SJCRH30 (cell line): ENCODE measurements around the gene FOLR3. TPM values are rescaled to one million over a fixed set of nuclear protein-coding genes. Genes with fewer than 3 reads are reported as not detected.
"Not testable (repeated sequence)": the region's sequence is repeated elsewhere in the genome, so short reads cannot be mapped to it uniquely, and the experiment has no call there.

Experiments
- DNase-seq, 2 experiments: peaks; one replicate each; pipeline ENCODE4 v3.0.0-alpha.2; 2015 to 2020
- H3K27ac ChIP-seq: fragments of 250-450 bp; sonication (Bioruptor Pico); 2 replicates; pipeline ENCODE4 v1.5.1; 2020; ENCODE audit warnings: mild to moderate bottlenecking, moderate library complexity
- H3K27me3 ChIP-seq: fragments of 250-450 bp; sonication (Bioruptor Pico); 2 replicates; pipeline ENCODE4 v1.5.1; 2020; ENCODE audit warnings: mild to moderate bottlenecking, moderate library complexity
- H3K36me3 ChIP-seq: fragments of 250-450 bp; sonication (Bioruptor Pico); 2 replicates; pipeline ENCODE4 v1.5.1; 2020; ENCODE audit warnings: mild to moderate bottlenecking, moderate library complexity
- H3K4me1 ChIP-seq: fragments of 250-450 bp; sonication (Bioruptor Pico); 2 replicates; pipeline ENCODE4 v1.5.1; 2020; ENCODE audit warnings: mild to moderate bottlenecking, moderate library complexity
- H3K4me3 ChIP-seq: fragments of 250-450 bp; sonication (Bioruptor Pico); 2 replicates; pipeline ENCODE4 v1.5.1; 2020; ENCODE audit warnings: mild to moderate bottlenecking, moderate library complexity
- H3K9me3 ChIP-seq: fragments of 250-450 bp; sonication (Bioruptor Pico); replicated peaks from 2 replicates; pipeline ENCODE4 v1.5.1; 2020; ENCODE audit warnings: mild to moderate bottlenecking, moderate library complexity
- total RNA-seq: library from RNA; depleted of rRNA; stranded (reverse); fragments of >200 nt; shearing (Covaris generic); gene quantifications from 2 replicates; pipeline ENCODE4 v1.2.3, GENCODE V29; 2014; rRNA removed

Gene FOLR3
- total RNA-seq, result not detected in 2 replicates

- not testable (repeated sequence) for H3K27ac ChIP-seq, H3K4me1 ChIP-seq, H3K9me3 ChIP-seq, H3K27me3 ChIP-seq, H3K4me3 ChIP-seq, DNase-seq, H3K36me3 ChIP-seq
These were observed at the start of gene FOLR3 for GRCh38 chr11:72135473-72135872. Gene FOLR3 (plus strand): TSS chr11:72135725. CDS start chr11:72135953, 228 bp downstream.

GRCh38 chr11:72088076-72088808 is 47.3 kb upstream of the FOLR3 start:
- Histone ChIP-seq H3K4me3 (no peak overlapping the region), H3K27me3 (no peaks in the 10 kb centered on the region), H3K4me1 (peaks cover 6% of the 10 kb centered on the region; the same call in 1 of the 2 replicates), H3K36me3 (no peaks in the 10 kb centered on the region), H3K27ac (no peak overlapping the region), H3K9me3 (no peaks in the 10 kb centered on the region)
- no peak for DNase-seq

GRCh38 chr11:72091292-72091691 is 44.2 kb upstream of the FOLR3 start:
- no peaks in the 10 kb centered on the region for H3K36me3 ChIP-seq
- H3K27ac ChIP-seq, result no peak overlapping the region
- H3K27me3 ChIP-seq, result no peaks in the 10 kb centered on the region
- no peak overlapping the region for H3K4me3 ChIP-seq
- DNase-seq, result peak; percentile 40 to 66
- H3K4me1 ChIP-seq, result peaks cover 3% of the 10 kb centered on the region; the same call in 1 of the 2 replicates
- H3K9me3 ChIP-seq, result no peaks in the 10 kb centered on the region

- H3K9me3 ChIP-seq, result no peaks in the 10 kb centered on the region
These were observed 36.8 kb upstream of the FOLR3 start for GRCh38 chr11:72098741-72099140.

GRCh38 chr11:72100009-72100408 is 35.5 kb upstream of the FOLR3 start:
- no peak for DNase-seq
- no peak overlapping the region for H3K27ac ChIP-seq
- no peak overlapping the region for H3K4me3 ChIP-seq
- peaks cover 7% of the 10 kb centered on the region; the same call in 1 of the 2 replicates for H3K4me1 ChIP-seq
- H3K36me3 ChIP-seq, result peaks cover 4% of the 10 kb centered on the region; the same call in 1 of the 2 replicates
- no peaks in the 10 kb centered on the region for H3K9me3 ChIP-seq
- no peaks in the 10 kb centered on the region for H3K27me3 ChIP-seq

More at GRCh38 chr11:72098741-72099140, 36.8 kb upstream of the FOLR3 start:
- H3K4me3 ChIP-seq, result no peak overlapping the region
- no peak overlapping the region for H3K27ac ChIP-seq
- H3K36me3 ChIP-seq, result peaks cover 4% of the 10 kb centered on the region; the same call in 1 of the 2 replicates
- no peaks in the 10 kb centered on the region for H3K27me3 ChIP-seq
- peaks cover 3% of the 10 kb centered on the region; the same call in 1 of the 2 replicates for H3K4me1 ChIP-seq
- no peak for DNase-seq

GRCh38 chr11:72100462-72100861 is 35.1 kb upstream of the FOLR3 start:
- Histone ChIP-seq H3K27me3 (no peaks in the 10 kb centered on the region), H3K4me3 (no peak overlapping the region), H3K36me3 (peaks cover 4% of the 10 kb centered on the region; the same call in 1 of the 2 replicates), H3K9me3 (no peaks in the 10 kb centered on the region), H3K4me1 (peaks cover 7% of the 10 kb centered on the region; the same call in 1 of the 2 replicates), H3K27ac (no peak overlapping the region)
- no peak for DNase-seq

GRCh38 chr11:72102162-72102561 is 33.4 kb upstream of the FOLR3 start:
- Histone ChIP-seq H3K4me1 (peaks cover 7% of the 10 kb centered on the region; the same call in 1 of the 2 replicates), H3K27me3 (no peaks in the 10 kb centered on the region), H3K4me3 (peak overlapping the region; percentile 96), H3K36me3 (peaks cover 4% of the 10 kb centered on the region; the same call in 1 of the 2 replicates), H3K9me3 (no peaks in the 10 kb centered on the region), H3K27ac (peak overlapping the region; percentile 90)
- no peak for DNase-seq

GRCh38 chr11:72102631-72102945 is 32.9 kb upstream of the FOLR3 start:
- H3K4me3 ChIP-seq, result peak overlapping the region; percentile 96
- H3K4me1 ChIP-seq, result peaks cover 7% of the 10 kb centered on the region; the same call in 1 of the 2 replicates
- DNase-seq, result no peak
- peak overlapping the region; percentile 90 for H3K27ac ChIP-seq
- 0 out of 2 replicates have a peak, but pooled peaks cover 3% of the 10 kb centered on the region for H3K36me3 ChIP-seq
- H3K9me3 ChIP-seq, result no peaks in the 10 kb centered on the region
- no peaks in the 10 kb centered on the region for H3K27me3 ChIP-seq

- H3K27me3 ChIP-seq, result no peaks in the 10 kb centered on the region
- DNase-seq, result peak; percentile 99
- peak within 1 kb of the TSS; percentile 90 for H3K27ac ChIP-seq
- H3K4me1 ChIP-seq, result peaks cover 7% of the 10 kb centered on the region; the same call in 1 of the 2 replicates
- no peaks in the 10 kb centered on the region for H3K9me3 ChIP-seq
- peak within 1 kb of the TSS; percentile 96 for H3K4me3 ChIP-seq
- no peaks in the 10 kb centered on the region for H3K36me3 ChIP-seq
These were observed 32.4 kb upstream of the FOLR3 start, which contains the start of gene LAMTOR1 for GRCh38 chr11:72102946-72103753. Gene LAMTOR1 (minus strand): TSS chr11:72103297. CDS start chr11:72103224, 73 bp downstream.

GRCh38 chr11:72103754-72104167 is 31.8 kb upstream of the FOLR3 start:
- Histone ChIP-seq H3K4me3 (peak overlapping the region; percentile 96), H3K27me3 (no peaks in the 10 kb centered on the region), H3K9me3 (no peaks in the 10 kb centered on the region), H3K36me3 (no peaks in the 10 kb centered on the region), H3K27ac (peak overlapping the region; percentile 65), H3K4me1 (peaks cover 7% of the 10 kb centered on the region; the same call in 1 of the 2 replicates)
- DNase-seq, result no peak

GRCh38 chr11:72105888-72106287 is 29.6 kb upstream of the FOLR3 start, which contains the start of gene TOMT:
Gene TOMT (plus strand): TSS chr11:72105924. CDS start chr11:72105952, 28 bp downstream.
- H3K9me3 ChIP-seq, result no peaks in the 10 kb centered on the region
- H3K27me3 ChIP-seq, result no peaks in the 10 kb centered on the region
- H3K4me3 ChIP-seq, result no peak within 1 kb of the TSS
- H3K36me3 ChIP-seq, result no peaks in the 10 kb centered on the region
- H3K4me1 ChIP-seq, result peaks cover 7% of the 10 kb centered on the region; the same call in 1 of the 2 replicates
- DNase-seq, result no peak
- no peak within 1 kb of the TSS for H3K27ac ChIP-seq

GRCh38 chr11:72111300-72112142 is 24.0 kb upstream of the FOLR3 start:
- DNase-seq, result no peak
- Histone ChIP-seq H3K4me3 (peak overlapping the region; percentile 75), H3K36me3 (no peaks in the 10 kb centered on the region), H3K4me1 (peaks cover 5% of the 10 kb centered on the region), H3K27me3 (no peaks in the 10 kb centered on the region), H3K9me3 (no peaks in the 10 kb centered on the region), H3K27ac (peak overlapping the region; percentile 99)

- Histone ChIP-seq H3K4me1 (peaks cover 5% of the 10 kb centered on the region), H3K4me3 (peak within 1 kb of the TSS; percentile 75), H3K36me3 (no peaks in the 10 kb centered on the region), H3K27ac (peak within 1 kb of the TSS; percentile 99), H3K27me3 (no peaks in the 10 kb centered on the region), H3K9me3 (no peaks in the 10 kb centered on the region)
- peak; percentile 98 to 99 for DNase-seq
These were observed 23.2 kb upstream of the FOLR3 start, which contains the start of gene ANAPC15 for GRCh38 chr11:72112143-72112977. Gene ANAPC15 (minus strand): TSS chr11:72112695. CDS start chr11:72111276, 1,419 bp downstream.
